Breast epithelium (tissue), 3 donors: ENCODE measurements around the gene AMFR.

Source experiments
- CTCF ChIP-seq, 3 donors: fragments of 450-650 bp; IDR thresholded peaks; one replicate each; pipeline ENCODE4 v1.5.1; 2016 to 2017; ENCODE audit warnings: antibody characterized with exemption in 3 of 3, mild to moderate bottlenecking in 3 of 3, moderate library complexity in 3 of 3
- POLR2A ChIP-seq: fragments of 450-650 bp; IDR thresholded peaks from one replicate; pipeline ENCODE4 v1.6.1; 2016; ENCODE audit warnings: antibody characterized with exemption, mild to moderate bottlenecking, moderate library complexity
- POLR2AphosphoS5 ChIP-seq, 3 donors: sonication (generic); formaldehyde crosslinking; IDR thresholded peaks; one replicate each; pipeline ENCODE4 v1.6.1; 2017; ENCODE audit warnings: antibody characterized with exemption in 3 of 3

GRCh38 chr16:56338566-56339318 lies 86.6 kb downstream of the AMFR start:
- TF ChIP-seq POLR2A: no peak
- no peak for TF ChIP-seq CTCF (IDR thresholded peaks at IDR 0.05)
- no peak for TF ChIP-seq POLR2AphosphoS5 (IDR thresholded peaks at IDR 0.05)
